ENCODE data around the gene MYO1D.

GRCh38 chr17:32913593-32913992 is 36.7 kb upstream of the MYO1D start:
- TF ChIP-seq EP300 (IDR thresholded peaks at IDR 0.05; ENCODE audit: low read depth): no peak
- TF ChIP-seq CTCF (IDR thresholded peaks at IDR 0.05): no peak
- no peak for TF ChIP-seq POLR2AphosphoS5 (IDR thresholded peaks at IDR 0.05)
- no peak for TF ChIP-seq POLR2A (IDR thresholded peaks at IDR 0.05)
